Peyer's patch (tissue), 4 donors: Measurements from ENCODE around the gene MYO3B.

ENCODE experiments used
- POLR2A ChIP-seq, 2 donors: fragments of 450-650 bp; IDR thresholded peaks; one replicate each; pipeline ENCODE4 v1.5.1; 2017; ENCODE audit warnings: antibody characterized with exemption in 2 of 2, mild to moderate bottlenecking in 2 of 2, moderate library complexity in 2 of 2
- TF ChIP-seq, protein P1 (sequence below), 6 experiments: fragments of 450-650 bp in 4 of 6; fragments of 200-600 bp in 2 of 6; sonication (generic) in 1 of 6; IDR thresholded peaks; one replicate each; pipeline ENCODE4 v1.5.1; 2017 to 2019; ENCODE audit warnings: antibody characterized with exemption in 6 of 6, mild to moderate bottlenecking in 3 of 6, moderate library complexity in 1 of 6

DNA sequence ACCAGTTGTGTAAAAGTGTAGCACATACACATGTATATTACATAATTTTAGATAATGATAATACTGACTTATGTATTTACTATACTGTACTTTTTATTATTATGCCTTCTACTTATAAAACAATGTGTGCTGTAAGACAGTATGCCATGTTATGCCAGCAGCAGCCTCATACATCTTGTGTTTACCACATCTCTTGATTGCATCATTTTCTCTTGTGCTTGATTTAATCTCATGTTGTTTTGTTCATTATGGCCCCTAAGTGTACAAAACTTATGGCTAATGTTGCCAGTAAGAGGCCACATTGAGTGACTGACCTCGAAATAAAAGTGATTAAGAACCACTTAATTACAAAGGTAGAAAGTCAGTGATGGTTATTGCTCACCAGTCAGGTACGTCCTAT is 409.2 kb downstream of the MYO3B start:
- TF ChIP-seq, protein P1, sequence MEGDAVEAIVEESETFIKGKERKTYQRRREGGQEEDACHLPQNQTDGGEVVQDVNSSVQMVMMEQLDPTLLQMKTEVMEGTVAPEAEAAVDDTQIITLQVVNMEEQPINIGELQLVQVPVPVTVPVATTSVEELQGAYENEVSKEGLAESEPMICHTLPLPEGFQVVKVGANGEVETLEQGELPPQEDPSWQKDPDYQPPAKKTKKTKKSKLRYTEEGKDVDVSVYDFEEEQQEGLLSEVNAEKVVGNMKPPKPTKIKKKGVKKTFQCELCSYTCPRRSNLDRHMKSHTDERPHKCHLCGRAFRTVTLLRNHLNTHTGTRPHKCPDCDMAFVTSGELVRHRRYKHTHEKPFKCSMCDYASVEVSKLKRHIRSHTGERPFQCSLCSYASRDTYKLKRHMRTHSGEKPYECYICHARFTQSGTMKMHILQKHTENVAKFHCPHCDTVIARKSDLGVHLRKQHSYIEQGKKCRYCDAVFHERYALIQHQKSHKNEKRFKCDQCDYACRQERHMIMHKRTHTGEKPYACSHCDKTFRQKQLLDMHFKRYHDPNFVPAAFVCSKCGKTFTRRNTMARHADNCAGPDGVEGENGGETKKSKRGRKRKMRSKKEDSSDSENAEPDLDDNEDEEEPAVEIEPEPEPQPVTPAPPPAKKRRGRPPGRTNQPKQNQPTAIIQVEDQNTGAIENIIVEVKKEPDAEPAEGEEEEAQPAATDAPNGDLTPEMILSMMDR (IDR thresholded peaks at IDR 0.05): no peak
- no peak for TF ChIP-seq POLR2A (IDR thresholded peaks at IDR 0.05)
